Fibroblast of villous mesenchyme (primary cell): ENCODE results near the gene PRDM8. TPM values are rescaled to one million over a fixed set of nuclear protein-coding genes. Genes with fewer than 3 reads are reported as not detected.

ENCODE experiments used
- DNase-seq: peaks from one replicate; pipeline ENCODE4 v3.0.0-alpha.2; 2010; ENCODE audit warnings: low read depth
- H3K4me3 ChIP-seq: 2 replicates; pipeline ENCODE4 v1.5.1; 2011; ENCODE audit warnings: low read depth, mild to moderate bottlenecking, low read length
- CTCF ChIP-seq: IDR thresholded peaks from 2 replicates; pipeline ENCODE4 v1.5.1; 2012; ENCODE audit warnings: low read depth, mild to moderate bottlenecking, low read length; ENCODE audit not compliant: insufficient read depth
- total RNA-seq: library from RNA; depleted of rRNA; stranded (reverse); fragments of >200 nt; gene quantifications from 2 replicates; pipeline ENCODE4 v1.2.3, GENCODE V29; 2012

Gene PRDM8
- total RNA-seq, 1 donor: 7.3 TPM

- TF ChIP-seq CTCF: no peak
- H3K4me3 ChIP-seq: no peak overlapping the region
- no peak for DNase-seq
Measured at GRCh38 chr4:80225595-80225994, 28.3 kb downstream of the PRDM8 start.

DNA sequence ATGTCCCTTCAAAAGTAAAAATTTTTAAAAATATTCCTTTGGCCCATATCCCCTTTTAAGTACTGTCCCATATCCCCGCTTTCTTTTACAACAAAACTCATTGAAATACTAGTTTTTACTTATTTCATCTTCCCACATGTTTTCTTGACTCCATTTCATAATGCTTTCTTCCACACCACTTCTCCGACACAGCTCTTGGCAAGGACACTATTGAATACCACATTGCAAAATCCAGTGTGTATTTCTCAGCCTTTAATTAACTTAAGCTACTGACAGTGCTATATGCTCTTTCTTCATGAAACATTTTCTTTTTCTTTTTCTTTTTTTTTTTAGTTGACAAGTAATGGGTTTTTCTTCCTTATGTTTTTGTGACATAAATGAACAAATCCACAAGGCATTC lies 28.8 kb downstream of the PRDM8 start:
- no peak for DNase-seq
- no peak overlapping the region for H3K4me3 ChIP-seq
- TF ChIP-seq CTCF: no peak

DNA sequence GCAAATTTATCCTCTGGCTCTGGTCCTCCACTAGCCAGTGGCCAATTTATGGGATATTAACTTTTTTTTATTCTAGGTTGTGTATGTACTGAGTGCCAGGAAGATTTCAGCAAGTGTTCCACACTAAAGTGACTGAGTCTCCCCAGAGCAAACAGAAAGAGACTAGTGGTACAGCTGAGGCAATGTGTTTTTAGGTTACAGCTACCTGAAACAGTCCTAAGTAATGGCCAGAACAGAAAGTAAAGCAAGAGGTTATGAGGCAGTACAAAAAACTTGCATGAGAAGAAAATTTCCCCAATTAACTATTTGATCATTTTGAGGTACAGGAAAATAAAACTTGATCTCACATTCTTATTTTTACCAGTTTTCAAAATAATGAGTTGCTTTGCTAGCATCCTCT lies 31.2 kb downstream of the PRDM8 start:
- H3K4me3 ChIP-seq: no peak overlapping the region
- no peak for TF ChIP-seq CTCF
- DNase-seq: no peak

DNA sequence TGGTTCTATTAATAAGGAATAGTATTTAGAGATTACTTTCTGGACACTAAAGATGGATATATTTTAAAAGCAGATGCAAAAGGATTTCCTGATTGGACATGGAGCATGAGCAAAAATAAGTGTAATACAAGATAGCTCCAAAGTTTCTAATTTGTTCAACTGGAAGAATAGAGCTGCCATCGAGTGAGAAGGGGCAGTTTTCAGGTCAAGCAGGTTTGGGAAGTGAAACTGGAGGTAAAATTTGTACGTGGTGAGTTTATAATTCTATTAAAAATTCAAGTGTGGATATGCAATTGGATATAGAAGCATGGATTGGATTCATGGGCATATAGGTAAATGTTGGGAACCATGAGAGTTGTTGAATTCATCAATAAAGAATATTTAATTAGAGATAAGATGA lies 31.8 kb downstream of the PRDM8 start:
- DNase-seq: no peak
- H3K4me3 ChIP-seq: no peak overlapping the region
- no peak for TF ChIP-seq CTCF

- no peak overlapping the region for H3K4me3 ChIP-seq
- no peak for TF ChIP-seq CTCF
- DNase-seq: no peak
Measured at GRCh38 chr4:80229590-80229989, 32.3 kb downstream of the PRDM8 start.

DNA sequence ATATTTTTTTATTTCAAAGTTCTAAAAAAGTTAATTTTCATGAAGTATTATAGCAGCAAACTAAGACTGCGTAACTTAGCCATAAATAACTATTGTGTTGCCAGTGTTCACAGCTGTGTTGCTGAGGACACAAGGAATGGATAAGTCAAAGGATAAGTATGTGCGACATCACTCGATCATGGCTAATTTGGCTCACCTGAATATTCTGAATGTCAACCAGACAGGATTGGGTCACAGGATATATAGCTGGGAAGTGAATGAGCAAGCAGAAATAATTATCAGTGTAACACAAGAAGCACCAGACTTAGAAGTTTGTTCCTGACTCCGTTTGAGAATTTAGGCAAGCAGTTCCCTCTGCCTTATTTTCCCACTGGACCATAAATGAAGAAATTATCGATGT lies 33.9 kb downstream of the PRDM8 start:
- H3K4me3 ChIP-seq: no peak overlapping the region
- no peak for TF ChIP-seq CTCF
- no peak for DNase-seq

GRCh38 chr4:80232707-80233370 lies 35.5 kb downstream of the PRDM8 start:
- DNase-seq: no peak
- no peak for TF ChIP-seq CTCF
- H3K4me3 ChIP-seq: no peak overlapping the region
